ENCODE data around the gene SELENOV. TPM values are rescaled to one million over a fixed set of nuclear protein-coding genes. Genes with fewer than 3 reads are reported as not detected.
A peak's percentile ranks its signal among the peaks of the same experiment; 100 is the strongest.

SELENOV gene
- total RNA-seq, 4 donors from 2014 or later, result 2.5 to 4.4 (median 3.3) TPM

DNA sequence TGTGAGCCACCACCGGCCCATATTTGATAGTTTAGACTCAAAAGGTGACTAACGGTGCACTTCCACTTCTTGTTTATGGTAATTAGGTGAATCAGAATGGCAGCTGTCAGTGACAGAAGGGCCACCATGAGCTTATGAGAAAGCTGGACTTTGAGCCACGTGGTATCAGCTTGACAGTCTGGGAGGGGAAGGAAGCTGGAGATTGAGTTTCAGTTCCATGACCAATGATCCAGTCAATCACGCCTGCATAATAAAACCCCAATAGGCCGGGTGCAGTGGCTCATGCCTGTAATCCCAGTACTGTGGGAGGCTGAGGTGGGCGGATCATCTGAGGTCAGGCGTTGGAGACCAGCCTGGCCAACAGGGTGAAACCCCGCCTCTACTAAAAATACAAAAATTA, 9.6 kb downstream of the SELENOV start:
- Histone ChIP-seq H3K9me3 (no peaks in the 10 kb centered on the region), H3K4me3 (replicated peaks in 1 of 3) (no peak overlapping the region), H3K27me3 (no peaks in the 10 kb centered on the region), H3K27ac (no peak overlapping the region), H3K36me3 (no peaks in the 10 kb centered on the region), H3K4me1 (peaks cover 10 to 16% of the 10 kb centered on the region in 2 donors)
- TF ChIP-seq, protein P1, sequence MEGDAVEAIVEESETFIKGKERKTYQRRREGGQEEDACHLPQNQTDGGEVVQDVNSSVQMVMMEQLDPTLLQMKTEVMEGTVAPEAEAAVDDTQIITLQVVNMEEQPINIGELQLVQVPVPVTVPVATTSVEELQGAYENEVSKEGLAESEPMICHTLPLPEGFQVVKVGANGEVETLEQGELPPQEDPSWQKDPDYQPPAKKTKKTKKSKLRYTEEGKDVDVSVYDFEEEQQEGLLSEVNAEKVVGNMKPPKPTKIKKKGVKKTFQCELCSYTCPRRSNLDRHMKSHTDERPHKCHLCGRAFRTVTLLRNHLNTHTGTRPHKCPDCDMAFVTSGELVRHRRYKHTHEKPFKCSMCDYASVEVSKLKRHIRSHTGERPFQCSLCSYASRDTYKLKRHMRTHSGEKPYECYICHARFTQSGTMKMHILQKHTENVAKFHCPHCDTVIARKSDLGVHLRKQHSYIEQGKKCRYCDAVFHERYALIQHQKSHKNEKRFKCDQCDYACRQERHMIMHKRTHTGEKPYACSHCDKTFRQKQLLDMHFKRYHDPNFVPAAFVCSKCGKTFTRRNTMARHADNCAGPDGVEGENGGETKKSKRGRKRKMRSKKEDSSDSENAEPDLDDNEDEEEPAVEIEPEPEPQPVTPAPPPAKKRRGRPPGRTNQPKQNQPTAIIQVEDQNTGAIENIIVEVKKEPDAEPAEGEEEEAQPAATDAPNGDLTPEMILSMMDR (IDR thresholded peaks at IDR 0.05), result no peak
- TF ChIP-seq POLR2A (IDR thresholded peaks at IDR 0.05), result no peak
- no peak for DNase-seq
- WGBS, 2 donors, result 90 to 94% methylated on average over 8 of the region's 8 CpGs
- intact Hi-C loops (cut with DNase I), result no loop called here

DNA sequence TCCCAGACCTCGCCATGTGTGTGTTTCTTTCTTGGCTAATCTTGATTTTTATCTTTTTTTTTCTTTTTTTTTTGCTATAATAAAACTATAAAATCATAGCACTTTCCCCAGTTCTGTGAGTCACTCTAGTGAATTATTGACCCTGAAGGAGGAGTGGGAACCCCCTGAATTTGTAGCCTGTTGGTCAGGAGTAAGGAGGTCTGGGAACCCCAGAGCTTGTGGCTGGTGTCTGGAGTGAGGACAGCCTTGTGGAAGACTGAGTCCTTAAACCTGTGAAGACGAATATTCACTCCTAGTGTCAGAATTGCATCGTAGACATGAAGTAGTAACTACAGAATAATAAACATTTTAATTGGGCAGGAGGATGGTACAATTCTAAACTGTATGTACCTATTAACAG, 10.3 kb downstream of the SELENOV start:
- 93 to 98% methylated on average over 3 of the region's 3 CpGs for WGBS, 2 donors
- Histone ChIP-seq H3K27me3 (no peaks in the 10 kb centered on the region), H3K27ac (no peak overlapping the region), H3K4me3 (replicated peaks in 1 of 3) (no peak overlapping the region), H3K36me3 (no peaks in the 10 kb centered on the region), H3K4me1 (peaks cover 7 to 13% of the 10 kb centered on the region in 2 donors), H3K9me3 (no peaks in the 10 kb centered on the region)
- TF ChIP-seq, protein P1 (IDR thresholded peaks at IDR 0.05), result no peak
- no peak for TF ChIP-seq POLR2A (IDR thresholded peaks at IDR 0.05)
- DNase-seq, result no peak
- intact Hi-C loops (cut with DNase I), result no loop called here

DNA sequence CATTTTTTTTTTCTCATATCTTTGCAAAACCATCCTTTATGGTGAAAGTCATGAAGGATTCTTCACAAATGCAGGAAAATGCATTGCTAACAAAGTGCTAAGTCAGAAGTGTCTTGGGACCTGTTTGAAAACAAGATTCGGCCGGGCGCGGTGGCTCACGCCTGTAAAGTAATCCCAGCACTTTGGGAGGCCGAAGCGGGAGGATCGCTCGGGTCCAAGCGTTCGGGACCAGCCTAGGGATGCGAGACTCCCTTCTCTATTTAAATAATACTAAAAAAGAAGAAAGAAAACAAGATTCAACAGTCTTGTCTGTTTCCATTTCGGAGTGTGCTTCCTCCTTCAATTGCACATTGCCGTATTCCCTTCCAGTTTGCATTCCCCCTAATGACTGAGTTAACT, 16.9 kb downstream of the SELENOV start:
- H3K4me3 ChIP-seq (replicated peaks in 1 of 3), result peak overlapping the region; percentile 30 to 95 (median 60)
- WGBS, 2 donors, result 30 to 40% methylated on average over 14 of the region's 14 CpGs
- intact Hi-C loops (cut with DNase I), result loop anchor here (2.0 to 10.0 kb wide), 2 partner anchors 59 to 87 kb away; partner anchors contain the start of gene SUPT5H

DNA sequence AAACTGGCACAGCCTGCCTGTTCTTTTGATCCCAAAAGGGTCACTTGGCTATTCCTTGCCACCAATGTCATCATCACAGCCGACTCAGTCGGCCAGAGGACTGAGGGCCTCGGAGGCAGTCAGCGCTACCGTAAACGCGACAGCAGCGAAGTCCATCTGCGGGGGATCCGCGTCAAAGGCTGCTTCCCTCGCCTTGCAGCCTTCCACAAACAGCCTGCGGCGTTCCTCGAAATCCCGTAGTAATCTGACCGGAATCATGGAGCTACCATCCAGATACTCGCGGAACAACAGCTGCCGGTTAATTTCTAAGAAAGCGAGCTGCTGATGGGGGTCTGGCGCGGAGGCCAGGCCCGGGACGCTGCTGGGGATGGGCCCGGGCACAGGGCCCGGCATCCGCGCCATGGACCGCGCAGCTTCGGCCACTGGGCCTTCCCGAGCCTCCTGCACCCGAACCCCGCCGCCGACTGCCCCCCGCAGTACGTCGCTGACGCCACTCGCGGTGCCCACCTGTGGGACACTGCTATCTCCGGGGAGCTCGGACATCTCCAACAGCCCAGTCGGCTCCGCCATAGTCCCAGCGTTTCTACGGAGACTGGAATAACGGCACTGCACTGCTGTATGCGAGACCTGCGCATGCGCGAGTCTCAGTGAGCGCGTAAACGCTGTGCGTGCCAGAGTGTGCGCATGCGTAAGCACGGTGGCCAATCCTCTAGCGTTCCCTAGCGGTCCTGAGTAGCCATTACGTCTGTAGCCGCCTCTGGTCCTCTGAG, 17.5 kb downstream of the SELENOV start, which contains the start of gene EID2B:
TSS of gene EID2B (minus strand) at position 620 of the 770 bp plus-strand sequence. CDS start at position 570, 50 bp downstream.
- WGBS, 2 donors, result 0% methylated on average over 28 to 31 of the region's 65 CpGs
- H3K9me3 ChIP-seq, result no peaks in the 10 kb centered on the region
- intact Hi-C loops (cut with DNase I), result loop anchor here (2.0 to 10.0 kb wide), 2 partner anchors 60 to 88 kb away; partner anchors contain the start of gene SUPT5H
- no peaks in the 10 kb centered on the region for H3K27me3 ChIP-seq
- TF ChIP-seq, protein P1 (IDR thresholded peaks at IDR 0.05), result peak; percentile 98 to 100 (median 100)
- peak; percentile 21 to 84 for TF ChIP-seq POLR2A (IDR thresholded peaks at IDR 0.05)
- H3K27ac ChIP-seq, result peak within 1 kb of the TSS; percentile 54 to 74 (median 58)
- DNase-seq, result peak; percentile 95 to 96
- H3K4me1 ChIP-seq, result peaks cover 0 to 5% of the 10 kb centered on the region in 2 donors
- H3K36me3 ChIP-seq, result no peaks in the 10 kb centered on the region
- peak within 1 kb of the TSS; percentile 30 to 95 (median 60) for H3K4me3 ChIP-seq (replicated peaks in 1 of 3)

More for the DNA sequence above, 16.9 kb downstream of the SELENOV start:
- Histone ChIP-seq H3K9me3 (no peaks in the 10 kb centered on the region), H3K27me3 (no peaks in the 10 kb centered on the region), H3K27ac (peak overlapping the region in 2 of 3 donors; percentile 58 to 74), H3K4me1 (peaks cover 0 to 5% of the 10 kb centered on the region in 2 donors), H3K36me3 (no peaks in the 10 kb centered on the region)
- TF ChIP-seq, protein P1 (IDR thresholded peaks at IDR 0.05), result no peak
- no peak for TF ChIP-seq POLR2A (IDR thresholded peaks at IDR 0.05)
- no peak for DNase-seq

DNA sequence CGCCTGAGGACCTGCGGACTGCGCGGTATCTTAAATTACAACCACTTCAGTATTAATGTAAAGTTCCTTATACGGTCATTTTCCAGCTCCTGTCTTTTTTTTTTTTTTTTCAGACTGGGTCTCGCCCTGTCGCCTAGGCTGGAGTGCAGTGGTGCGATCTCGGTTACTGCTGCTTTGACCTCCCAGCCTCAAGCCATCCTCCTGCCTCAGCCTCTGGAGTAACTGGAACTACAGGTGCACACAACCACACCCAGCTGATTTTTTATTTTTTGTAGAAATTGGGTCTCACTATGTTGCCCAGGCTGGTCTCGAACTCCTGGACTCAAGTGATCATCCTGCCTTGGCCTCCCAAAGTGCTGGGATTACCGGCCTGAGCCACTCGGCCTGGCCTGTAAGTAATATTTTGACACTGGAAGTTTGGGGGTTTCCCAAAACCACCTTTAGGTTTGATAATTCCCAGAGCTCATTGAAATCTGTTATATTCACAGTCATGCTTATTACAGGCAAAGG, 18.1 kb downstream of the SELENOV start:
- no peak for DNase-seq
- intact Hi-C loops (cut with DNase I), result loop anchor here (2.0 to 10.0 kb wide), 2 partner anchors 60 to 88 kb away; partner anchors contain the start of gene SUPT5H
- WGBS, 2 donors, result 22 to 28% methylated on average over 12 of the region's 12 CpGs
- Histone ChIP-seq H3K4me3 (replicated peaks in 1 of 3) (no peak overlapping the region), H3K36me3 (no peaks in the 10 kb centered on the region), H3K4me1 (peaks cover 0 to 5% of the 10 kb centered on the region in 2 donors), H3K9me3 (no peaks in the 10 kb centered on the region), H3K27ac (no peak overlapping the region), H3K27me3 (no peaks in the 10 kb centered on the region)
- TF ChIP-seq, protein P1 (IDR thresholded peaks at IDR 0.05), result no peak

All from thyroid gland (tissue), 4 donors.